Stimulated activated CD4-positive, alpha-beta T cell treated with anti-CD3 and anti-CD28 coated beads, Interleukin-12 subunit alpha, Interleukin-12 subunit beta, amount 100 ng/mL, for 4 hours (primary cell): ENCODE measurements around the gene PRR7.

Experiments used
- DNase-seq: peaks from one replicate; pipeline ENCODE4 v3.0.0-alpha.2; 2020

PRR7 gene

GRCh38 chr5:177486256-177486655 is 39.6 kb downstream of the PRR7 start:
- DNase-seq = no peak

DNA sequence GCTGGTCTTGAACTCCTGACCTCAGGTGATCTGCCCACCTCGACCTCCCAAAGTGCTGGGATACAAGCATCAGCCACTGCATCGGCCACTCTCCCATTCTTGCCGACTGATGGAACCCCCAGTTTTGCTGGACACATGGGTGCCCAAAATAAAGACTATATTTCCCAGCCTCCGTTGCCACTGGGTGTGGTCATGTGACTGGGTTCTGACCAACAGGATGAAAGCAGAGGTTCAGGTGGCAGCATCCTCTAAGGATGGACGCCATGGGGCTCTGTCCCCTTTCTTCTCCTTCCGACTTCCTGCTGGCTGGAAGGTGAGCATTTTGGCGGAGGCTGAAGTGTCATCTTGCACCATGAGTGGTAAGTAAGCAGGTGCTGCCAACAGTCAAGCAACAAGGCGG is 40.5 kb downstream of the PRR7 start:
- DNase-seq = no peak

GRCh38 chr5:177487975-177488374 is 41.4 kb downstream of the PRR7 start:
- no peak for DNase-seq

DNA sequence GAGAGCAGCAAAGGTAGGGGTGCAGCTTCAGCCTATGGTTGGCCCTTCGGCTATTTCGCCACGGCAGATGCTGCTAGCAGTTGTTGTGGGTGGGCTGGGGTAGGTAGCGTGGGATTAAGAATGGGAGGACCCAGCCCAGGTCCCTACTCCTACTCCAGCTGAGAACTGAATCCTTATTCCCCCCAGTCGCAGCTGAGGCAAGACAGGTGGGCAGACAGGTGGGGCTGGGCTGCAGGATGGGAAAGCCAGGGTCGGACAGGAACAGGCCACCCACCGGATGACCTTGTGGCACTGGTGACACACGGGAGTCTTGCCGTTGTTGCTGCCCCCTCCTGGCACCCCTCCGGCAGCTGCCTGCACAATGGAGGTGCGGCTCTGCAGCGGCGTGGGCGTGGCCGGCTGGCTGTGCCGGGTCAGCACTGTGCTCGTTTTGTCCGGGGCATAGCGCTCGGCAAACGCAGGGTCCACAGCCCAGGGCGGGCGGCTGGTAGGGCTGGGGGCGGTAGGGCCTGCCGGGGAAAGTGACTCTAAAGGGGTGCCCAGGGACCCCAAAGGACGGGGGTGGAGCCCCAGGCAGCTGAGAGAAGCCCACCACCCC is 42.6 kb downstream of the PRR7 start:
- no peak for DNase-seq

GRCh38 chr5:177490311-177490991 is 43.8 kb downstream of the PRR7 start:
- no peak for DNase-seq

DNA sequence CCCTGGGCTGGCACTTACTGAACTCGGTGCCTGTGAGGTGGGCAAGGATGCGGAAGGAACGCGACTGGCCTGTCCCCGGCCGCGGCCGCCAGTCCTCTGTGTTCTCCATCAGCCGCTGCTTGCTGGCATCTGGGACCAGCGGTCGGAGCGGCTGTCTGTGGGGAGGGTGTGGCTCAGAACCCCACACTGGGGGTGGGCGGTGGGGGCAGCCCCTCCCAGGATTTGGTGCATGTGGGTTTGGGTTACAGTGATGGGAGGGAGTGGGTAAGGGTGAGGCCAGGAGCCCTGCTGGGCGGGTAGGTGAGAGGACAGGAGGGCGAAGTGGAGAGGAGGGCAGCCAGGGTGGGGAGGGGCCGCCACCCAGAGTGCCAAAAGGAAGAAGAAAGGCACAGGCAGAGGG is 44.4 kb downstream of the PRR7 start:
- no peak for DNase-seq

DNA sequence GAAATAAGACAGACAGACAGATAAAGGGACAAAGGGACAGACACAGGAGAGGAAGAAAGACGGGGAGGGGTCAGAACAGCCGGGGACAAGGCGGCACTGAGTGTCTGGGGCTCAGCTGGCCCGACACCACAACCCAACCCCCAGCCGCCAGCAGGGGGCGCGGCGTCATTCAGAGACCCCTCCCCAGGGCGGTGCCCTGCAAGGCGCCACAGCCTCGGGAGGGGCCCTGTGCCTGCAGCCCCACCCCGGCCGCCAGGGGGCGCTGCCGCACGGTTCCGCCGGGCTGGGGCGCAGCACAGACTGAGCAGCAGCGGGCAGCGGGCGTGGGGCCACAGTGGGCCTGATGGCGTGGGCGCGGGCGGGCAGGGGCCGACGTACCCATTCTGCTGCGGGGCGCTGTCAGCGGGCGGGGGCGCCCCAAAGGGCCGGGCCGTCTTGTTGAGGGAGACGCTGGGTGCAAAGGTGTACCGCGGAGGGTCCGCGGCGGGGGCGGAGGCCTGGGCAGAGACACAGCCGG is 44.9 kb downstream of the PRR7 start:
- no peak for DNase-seq

DNA sequence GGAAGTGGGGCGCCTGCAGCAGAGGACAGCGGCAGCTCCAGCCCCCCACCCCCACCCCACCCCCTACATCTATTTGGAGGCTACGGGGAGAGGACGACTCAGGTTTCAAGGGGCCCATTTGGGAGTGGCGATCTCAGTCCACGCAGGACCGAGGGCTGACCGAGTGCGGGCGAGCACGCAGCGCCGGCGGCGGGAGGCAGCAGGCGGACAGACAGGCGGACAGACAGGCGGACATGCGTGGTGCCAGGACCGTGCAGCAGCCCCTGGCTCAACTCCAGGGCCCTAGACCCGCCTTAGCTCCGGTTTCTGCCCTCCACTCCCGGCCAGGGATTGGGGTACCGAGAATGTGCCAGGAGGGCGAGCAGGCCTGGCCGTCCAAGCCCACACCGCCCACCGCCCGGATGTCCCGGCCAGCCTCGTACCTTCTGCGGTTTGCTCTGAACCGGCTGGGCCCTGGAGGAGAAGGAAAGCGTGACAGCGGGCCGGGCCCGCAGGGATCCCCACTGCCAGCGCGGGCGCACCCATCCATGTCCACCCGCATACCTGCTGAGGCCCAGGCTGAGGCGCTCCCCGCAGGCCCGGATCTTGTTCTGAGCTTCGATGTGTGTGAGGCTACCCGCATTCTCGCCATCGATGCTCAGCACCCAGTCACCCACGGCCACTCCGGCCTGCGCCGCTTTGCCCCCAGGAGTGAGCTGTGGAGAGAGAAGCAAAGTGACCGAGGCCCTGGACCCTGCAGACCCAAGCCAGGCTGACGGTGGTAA is 45.6 kb downstream of the PRR7 start:
- DNase-seq = no peak

- DNase-seq = no peak
Observed at GRCh38 chr5:177492841-177493240, 46.2 kb downstream of the PRR7 start.

DNA sequence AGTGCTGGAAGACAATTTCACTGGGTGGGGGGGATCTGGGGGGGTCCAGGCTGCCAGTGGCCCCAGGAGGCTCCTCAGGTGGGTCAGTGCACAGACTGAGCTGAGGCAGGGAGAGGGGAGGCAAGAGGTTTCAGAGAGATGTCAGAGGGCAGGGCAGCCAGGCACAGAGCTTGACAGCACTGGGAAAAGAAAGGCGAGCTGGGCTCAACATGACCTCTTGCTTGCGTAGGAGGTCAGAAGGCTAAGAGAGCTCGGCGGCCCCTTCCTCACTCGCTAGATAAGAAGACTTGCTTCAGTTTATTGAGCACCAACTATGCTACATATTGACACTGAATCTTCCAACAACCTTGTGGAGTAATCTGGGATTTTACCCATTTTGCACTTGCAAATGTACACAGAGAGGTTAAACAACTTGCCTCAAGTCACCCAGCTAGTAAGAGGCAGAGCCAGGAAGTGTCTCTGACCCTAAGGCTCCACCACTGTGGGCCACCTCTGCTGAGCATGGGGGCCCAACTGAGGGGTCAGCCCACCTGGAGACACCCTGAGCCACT is 47.3 kb downstream of the PRR7 start:
- no peak for DNase-seq

GRCh38 chr5:177494346-177495195 is 48.0 kb downstream of the PRR7 start:
- no peak for DNase-seq

- DNase-seq = no peak
Observed at GRCh38 chr5:177495243-177496060, 48.8 kb downstream of the PRR7 start.

DNA sequence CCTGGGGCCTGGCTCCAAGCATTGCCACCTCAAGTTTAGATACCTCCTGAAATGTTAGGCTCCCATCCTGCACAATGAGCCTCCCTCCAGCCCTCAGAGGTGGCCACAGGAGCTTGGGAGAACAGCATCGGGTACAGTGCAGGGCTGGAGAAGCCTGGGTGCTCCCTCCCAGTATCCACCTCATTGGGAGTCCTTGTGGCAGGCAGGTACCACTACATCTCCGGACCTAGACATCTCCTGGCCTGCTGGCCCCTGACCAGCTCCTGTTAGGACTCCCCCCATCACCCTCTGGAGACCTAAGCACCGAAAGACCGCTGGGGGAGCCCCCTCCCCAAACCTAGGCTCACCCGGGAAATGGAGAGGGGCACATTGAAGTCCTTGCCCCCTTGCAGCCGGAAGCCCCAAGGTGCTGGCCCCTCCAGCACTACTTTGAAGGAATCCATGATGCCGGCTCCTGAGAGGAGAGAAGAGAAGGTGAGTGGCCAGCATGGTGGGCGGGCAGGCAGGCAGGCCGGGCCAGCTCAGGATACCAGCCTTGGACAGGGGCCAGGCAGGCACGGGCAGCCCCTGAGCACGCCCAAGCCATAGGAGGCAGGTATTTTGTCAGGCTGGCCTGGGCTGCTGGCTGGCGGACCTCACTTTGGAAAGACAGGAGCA is 49.6 kb downstream of the PRR7 start:
- DNase-seq = no peak

- DNase-seq = no peak
Observed at GRCh38 chr5:177496727-177497291, 50.2 kb downstream of the PRR7 start.

GRCh38 chr5:177497292-177498012 is 50.8 kb downstream of the PRR7 start, which contains the start of gene PDLIM7:
TSS of gene PDLIM7 (minus strand) at chr5:177497604. CDS start at chr5:177496512, 1,092 bp downstream.
- peak; percentile 95 for DNase-seq

- DNase-seq = no peak
Observed at GRCh38 chr5:177498013-177498787, 51.6 kb downstream of the PRR7 start.

DNA sequence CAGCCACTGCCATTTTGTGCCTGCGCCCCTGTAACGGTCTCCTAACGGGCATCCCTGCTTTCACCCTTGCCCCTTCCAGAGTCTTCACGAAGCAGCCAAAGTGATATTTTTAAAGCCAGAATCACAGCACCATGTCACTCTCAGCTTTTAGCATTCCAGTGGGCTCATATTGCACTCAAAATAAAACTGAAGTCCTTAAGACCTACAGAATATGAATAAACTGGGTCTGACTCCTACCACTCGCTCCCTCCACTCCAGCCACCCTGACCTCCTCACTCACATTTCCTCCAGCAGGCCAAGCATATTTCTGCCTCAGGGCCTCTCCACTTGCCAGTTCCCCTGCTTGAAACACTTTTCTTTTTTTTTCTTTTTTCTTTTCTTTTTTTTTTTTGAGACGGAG is 53.2 kb downstream of the PRR7 start:
- no peak for DNase-seq

DNA sequence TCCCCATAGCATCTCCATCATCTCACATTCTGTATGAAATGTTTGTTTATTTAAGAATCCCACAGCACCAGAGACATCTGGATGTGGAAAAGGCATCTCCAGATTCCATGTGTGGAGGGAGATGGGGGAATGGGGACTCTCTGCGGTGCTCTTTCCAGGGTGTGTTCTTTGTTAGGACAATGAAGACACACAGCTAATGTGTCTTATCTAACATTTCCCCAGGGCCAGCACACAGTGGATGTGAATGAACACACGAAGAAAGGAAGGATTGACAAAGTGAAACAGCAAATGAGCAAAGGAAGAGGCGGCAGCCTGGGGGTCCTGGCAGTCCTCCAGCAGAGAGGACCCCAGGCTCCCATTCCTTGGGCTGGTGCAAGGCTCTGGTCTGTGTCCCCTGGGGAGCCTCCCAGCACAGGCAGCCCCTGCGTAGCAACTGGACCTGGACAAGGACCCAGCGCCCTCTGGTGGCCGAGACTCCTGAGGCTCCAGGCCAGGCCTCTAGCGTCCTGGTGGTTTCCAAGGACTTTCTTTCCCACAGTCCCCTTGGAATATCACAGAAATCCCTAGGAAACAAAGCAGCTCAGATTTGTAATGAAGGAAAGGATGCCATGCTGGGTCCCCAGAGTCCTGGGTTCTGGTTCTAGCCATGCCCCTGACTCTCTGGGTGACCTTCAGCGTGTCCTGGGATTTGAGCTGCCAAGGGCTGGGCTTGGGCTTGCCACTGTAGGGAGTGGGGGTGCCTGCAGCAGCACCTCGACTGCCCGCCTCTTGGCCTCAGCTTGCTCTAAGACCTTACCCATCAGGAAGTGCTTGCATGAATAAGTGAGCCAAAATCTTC is 54.3 kb downstream of the PRR7 start:
- peak; percentile 91 for DNase-seq
